GM19238 (cell line): Measurements from ENCODE around the gene CHKB.
A peak's percentile ranks its signal among the peaks of the same experiment; 100 is the strongest.

Experiments
- DNase-seq: peaks from one replicate; pipeline ENCODE4 v3.0.0; 2011; ENCODE audit warnings: low spot score; ENCODE audit not compliant: insufficient read length

The CHKB gene

DNA sequence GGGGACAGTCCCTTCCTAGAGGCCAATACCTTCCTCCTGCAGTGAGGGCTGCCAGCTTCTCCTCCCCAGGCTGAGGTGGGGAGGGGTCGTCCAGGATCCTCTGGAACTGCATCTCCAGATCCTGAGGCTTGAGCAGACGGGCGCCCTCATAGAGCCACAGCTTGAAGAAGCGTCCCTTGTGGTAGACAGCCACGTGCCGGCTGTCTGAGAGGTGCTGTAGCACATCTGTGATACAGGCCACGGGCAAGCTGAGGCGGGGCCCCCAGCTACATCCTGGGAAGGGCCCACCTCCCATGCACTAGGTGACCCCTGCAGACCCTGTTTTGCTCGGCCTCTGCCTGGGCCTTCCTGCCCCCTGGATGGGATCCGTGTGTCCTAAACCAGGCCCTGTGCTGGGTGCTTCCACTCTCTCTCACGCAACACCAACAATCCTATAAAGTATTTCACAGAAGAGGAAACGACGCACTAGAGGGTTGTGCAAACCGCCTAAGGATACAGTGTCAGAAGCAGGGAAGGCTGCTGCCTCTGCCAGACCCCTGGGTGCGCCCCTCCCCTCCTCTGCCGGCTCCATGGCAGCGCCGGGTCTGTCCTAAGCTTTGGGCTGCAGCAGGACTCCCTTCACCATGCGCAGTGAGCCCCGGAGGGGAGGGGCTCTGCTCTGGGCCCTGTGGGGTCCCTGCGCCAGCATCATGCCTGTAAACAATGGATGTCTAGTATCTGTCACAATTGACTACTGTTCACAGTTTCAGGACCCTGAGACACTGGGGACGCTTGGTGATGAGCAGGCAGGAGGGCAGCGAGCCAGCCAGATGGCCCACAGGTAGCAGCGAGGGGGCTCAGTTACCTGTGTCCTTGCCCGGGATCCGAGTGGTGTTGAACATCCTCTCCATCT lies 8.9 kb downstream of the CHKB start:
- DNase-seq = no peak

DNA sequence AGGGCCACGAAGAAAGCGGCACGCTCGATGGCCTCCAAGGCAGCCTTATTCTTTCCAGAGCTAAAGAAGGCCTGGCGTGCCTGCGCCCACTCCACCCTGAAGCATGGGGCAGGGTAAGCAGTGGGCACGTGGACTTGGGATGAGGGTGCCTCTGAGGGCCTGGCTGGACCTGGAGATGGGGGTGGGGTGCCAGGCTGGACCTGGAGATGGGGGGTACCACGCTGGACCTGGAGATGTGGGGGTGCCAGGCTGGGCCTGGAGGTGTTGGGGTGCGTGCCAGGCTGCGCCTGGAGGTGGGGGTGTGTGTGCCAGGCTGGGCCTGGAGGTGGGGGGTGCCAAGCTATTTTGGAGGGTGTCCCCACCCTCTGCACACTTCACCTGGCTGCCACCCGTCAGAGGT lies 9.7 kb downstream of the CHKB start:
- no peak for DNase-seq

DNA sequence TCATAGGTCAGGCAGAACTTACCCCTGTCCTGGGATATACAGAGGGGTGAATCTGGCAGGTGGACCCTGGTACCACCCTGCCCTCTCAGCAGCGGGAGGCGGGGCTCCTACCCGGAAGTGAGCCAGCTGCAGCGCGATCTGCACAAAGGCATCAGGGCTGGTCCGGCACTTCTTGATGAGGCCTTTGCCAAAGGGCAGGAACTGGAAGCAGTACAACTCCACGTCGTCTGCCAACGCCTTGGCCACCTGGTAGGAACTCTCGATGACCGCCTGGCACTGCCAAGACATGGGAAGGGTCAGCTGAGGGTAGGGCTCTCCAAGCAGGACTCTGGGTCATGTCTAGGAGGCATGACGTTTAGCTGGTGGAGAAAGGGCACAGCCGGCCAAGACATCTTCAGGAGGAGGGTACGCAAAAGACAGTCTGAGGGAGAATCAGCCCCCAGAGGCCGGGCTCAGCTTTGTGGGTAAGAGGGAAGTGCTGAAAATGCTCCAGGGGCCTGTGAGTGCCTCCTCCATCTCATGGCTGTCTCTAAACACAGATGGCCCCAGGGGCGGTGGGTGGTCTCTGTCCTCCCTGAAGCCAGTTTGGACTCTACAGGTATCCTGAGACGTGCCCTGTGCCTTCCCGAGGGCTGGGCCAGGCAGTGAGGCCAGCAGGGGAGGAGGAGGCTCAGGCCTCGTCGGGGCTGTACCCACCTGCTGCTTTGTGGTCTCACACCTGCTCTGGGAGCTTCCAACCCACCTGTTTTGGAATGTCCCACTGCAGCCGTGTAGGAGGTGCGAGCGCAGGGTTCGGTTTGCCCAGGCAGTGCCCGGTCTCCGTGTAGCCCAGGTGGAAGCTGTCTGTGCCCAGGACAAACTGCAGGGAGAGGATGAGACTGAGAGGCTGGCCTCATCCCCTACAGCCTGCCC lies 11.1 kb downstream of the CHKB start:
- no peak for DNase-seq

DNA sequence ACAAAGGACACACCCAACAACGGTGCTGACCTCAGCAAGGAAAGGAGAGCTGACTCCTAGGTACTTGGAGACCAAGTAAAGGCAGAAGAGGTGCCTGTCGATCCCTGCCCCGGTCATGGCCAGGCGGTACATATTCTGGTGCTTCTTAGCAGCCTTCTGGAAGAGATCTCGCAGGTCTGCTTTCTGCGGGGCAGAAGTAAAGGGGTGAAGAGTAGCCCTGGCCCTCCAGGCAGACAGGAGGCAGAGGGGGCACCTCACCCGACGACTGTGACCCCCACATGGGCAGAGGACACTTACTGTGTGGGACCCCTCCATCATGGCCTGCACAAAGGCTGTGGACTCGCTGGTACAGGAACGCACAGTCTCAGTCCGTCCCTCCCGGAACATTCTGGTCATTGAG lies 11.8 kb downstream of the CHKB start:
- DNase-seq = no peak

DNA sequence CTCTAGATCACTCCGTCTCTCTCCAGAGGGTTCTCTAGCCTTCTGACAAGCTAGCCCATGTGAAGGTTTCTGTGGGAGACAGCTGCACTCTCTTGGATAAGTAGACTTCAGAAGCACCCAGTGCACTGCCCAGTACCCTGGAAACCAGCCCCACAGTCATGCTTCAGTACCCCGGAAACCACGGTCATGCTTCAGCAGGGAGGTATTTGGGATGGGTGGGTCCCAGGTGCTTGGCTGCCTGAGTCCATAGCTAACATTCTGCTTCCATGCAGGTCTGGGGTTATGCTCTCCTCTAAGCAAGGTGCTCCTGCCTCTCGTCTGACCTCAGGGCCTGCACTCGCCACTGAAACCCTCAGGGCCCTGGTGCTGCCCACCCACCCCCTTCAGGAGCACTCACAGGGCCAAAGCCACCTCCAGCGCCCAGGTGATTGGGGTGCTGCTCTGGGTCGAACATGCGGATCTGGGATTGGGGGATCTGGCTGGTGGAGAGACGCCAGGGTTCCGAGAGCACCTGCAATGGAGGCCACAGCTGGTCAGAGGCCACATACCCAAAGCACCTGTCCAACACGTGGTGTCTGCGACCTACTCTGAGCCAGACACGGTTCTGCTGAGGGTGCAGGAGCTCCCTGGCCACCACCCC lies 12.6 kb downstream of the CHKB start:
- DNase-seq = peak; percentile 28

DNA sequence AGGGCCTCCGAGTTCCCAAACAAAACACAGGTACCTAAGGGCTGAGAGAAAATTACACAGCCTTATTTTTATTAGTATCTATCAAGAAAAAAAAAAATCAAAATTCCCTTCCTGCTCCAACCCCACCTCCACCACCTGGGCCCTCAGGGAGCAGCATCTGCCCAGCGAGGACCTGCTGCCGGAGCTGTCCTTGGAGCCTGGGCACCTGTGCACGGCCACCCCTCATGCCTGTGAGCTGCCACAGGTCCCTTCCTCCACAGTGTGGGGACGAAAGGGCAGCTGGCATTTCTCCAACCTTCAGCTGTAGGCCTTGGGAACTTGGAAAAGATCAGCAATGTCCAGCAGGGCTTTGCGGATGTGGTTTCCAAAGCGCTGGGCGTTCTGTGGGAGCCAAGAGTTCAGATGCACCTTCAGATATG lies 13.6 kb downstream of the CHKB start:
- DNase-seq = no peak

DNA sequence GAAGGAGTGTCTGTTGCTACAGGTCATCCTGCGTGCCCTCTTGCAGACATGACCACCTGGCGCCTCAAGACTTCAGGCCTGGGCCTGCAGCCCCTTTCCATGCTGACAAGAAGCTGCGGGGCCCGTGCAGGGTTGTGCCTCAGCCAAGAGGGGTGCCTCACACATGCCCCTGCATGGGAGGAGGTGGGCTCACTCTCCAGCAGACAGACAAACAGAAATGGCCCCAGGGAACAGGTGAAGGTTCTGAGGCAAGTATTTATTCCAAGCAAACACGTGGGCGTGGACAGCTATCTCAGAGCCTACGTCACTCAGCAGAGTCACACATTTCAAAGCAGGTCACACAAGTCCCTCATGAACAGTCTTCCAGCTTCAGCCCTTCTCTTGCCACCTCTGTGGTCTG lies 14.0 kb downstream of the CHKB start:
- DNase-seq = no peak

DNA sequence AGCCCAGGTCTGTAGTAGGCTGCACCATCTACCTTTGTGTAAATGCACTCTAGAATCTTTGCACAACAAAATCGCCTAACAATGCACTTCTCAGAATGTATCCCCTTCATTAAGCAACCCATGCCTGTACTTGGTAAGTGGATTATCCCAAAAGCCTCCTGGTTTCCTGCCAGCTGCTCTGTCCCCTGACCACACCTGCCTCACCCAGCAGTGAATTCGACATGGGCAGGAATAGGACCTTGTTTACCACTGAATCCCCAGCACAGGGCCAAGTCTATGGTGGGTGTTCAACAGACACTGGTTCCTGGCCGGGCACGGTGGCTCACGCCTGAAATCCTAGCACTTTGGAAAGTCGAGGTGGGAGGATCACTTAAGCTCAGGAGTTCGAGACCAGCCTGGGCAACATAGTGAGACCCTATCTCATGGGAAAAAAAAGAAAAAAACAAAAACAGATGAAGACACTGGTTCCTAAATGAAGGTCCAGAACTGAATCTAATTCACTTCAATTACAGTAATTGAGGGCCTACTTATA lies 14.9 kb downstream of the CHKB start:
- DNase-seq = no peak

DNA sequence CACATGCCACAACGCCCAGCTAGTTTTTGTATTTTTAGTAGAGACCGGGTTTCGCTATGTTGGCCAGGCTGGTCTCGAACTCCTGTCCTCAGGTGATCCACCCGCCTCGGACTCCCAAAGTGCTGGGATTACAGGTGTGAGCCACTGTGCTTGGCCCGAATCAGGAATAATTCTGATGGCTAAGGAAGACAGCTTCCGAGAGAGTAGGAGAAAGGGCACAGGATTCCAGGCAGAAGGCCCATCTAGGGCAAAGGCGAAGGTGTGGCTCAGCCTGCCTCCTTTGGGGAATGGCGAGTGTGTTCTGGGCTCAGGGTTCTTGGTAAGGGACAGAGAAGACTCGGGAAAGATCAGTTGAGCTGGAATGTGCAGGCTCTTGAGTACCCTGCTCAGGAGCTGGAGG lies 18.4 kb downstream of the CHKB start:
- no peak for DNase-seq

DNA sequence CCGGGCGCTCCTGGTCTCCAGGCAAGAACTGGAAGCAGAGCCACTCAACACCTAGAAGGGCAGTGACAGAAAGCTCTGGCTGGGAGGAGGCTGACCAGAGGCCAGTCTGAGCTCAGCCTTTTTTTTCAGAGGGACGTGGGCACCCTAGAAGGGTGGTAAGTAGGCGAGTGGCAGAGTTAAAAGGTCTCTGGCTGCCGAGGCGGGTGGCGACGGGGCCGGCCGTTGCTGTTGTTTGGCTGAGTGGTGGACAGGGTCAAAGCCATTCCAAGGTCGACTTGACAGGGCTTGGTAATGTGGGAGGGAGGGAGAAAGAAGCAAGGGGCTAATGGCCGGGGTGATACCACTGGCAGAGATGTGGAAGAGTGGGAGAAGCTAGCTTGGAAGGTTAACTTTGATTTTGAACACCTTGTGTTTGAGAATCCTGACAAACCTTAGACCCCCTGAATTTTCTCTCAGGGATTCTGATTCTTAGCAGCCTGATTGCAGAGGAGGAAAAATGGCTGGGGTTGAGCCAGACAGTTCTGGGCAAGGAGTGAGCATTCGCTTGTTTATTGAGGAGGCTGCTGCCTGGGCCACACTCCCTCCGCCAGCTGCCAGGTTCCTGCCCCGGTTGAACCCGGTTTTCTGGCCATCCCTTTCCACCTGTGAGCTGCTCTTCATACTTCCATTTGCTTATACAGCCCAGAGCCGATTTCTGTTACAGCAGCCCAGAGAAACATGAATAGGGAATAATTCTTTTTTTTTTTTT lies 19.1 kb downstream of the CHKB start:
- no peak for DNase-seq

DNA sequence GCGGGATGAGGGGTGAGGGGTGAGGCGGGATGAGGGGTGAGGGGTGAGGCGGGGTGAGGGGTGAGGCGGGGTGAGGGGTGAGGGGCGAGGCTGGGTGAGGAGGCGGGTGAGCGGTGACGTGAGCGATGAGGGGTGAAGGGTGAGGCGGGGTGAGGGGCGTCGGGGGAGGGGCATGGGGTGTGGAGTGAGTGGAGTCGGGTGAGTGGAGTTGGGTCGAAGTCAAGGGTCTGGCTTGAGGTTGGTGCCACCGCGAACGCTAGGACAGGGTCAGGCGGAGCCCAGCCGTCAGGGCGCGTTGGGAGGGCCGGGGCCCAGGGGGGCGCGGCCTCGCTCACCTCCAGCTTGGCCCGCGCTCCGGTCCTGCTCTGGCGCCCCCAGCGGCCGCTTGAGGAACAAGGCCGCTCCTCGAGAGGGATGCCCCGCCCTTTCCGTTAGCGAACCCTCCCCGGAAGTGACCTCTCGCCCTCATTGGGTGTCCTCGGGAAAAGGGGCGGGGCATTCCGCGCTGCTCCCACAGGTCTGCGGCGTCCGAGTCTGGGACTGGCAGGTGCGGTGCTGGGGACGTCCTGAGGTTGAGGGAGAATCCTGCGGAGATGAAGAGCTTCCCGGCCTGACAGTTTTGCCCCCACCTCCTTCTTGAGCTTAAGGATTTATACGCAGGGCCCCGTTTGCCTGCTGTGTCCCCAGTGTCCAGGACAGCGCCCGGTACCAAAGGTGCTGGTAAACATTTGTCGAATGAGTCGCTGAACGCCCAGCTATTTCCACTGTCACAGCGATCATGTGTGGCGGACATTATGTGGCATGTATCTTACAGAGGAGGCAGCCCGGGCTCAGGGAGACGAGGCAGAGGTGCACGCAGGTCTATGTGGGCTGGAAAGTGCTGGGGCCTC lies 19.9 kb downstream of the CHKB start, which contains the start of gene SYCE3:
TSS of gene SYCE3 (minus strand) at position 397 of the 890 bp plus-strand sequence. CDS start 6,514 bp downstream, outside the sequence.
- DNase-seq = peak; percentile 95

DNA sequence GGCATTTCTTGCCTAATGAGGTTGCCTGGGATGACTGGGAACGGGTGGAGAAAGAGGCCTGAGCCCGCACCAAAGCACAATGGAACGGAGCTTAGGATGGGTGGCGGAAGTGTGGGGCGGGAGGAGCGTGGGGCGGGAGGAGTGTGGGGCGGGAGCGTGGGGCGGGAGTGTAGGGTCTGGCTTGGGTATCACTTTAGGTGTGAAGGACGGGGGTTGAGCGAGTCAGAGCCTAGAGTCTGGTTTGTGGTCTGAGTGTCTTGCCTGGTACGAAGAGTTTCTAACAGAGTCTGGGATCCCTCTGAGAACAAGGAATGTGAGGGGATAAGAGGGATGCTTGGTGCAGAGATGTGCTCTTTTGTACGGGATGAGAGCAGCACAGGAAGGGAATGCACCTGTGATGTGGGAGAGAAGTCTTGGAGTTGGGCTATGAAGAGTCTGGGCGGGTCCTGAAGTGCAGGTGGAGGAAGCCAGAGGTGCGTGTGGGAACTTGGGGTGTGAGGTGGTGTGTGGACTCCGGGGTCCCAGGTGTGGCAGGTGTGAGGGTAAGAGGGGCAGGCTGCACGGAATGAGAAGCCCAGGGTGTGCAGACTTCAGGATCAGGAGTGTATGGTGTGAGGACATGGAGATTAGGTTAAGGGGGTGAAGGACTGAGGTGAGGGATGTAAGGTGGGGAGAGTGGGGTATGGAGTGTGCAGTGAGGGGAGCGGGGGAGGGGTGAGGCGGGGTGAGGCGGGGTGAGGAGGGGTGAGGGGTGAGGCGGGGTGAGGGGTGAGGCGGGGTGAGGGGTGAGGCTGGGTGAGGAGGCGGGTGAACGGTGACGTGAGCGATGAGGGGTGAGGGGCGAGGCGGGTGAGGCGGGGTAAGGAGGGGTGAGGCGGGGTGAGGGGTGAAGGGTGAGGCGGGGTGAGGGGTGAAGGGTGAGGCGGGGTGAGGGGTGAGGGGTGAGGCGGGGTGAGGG lies 21.0 kb downstream of the CHKB start:
- no peak for DNase-seq

DNA sequence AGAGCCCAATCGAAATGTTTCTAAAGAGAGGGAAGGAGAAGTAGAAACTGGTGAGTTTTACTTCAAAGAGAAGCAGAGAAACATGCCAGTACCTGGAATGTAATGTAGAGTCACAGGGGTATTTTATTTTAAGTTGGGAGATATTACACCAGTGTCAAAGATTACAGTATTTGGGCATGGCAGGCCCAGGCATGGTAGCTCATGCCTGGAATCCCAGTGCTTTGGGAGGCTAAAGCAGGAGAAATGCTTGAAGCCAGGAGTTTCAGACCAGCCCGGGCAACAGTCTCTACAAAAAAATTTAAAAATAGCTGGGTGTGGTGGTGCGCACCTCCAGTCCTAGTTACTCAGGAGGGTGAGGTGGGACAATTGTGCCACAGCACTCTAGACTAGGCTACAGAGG lies 22.6 kb downstream of the CHKB start:
- no peak for DNase-seq

DNA sequence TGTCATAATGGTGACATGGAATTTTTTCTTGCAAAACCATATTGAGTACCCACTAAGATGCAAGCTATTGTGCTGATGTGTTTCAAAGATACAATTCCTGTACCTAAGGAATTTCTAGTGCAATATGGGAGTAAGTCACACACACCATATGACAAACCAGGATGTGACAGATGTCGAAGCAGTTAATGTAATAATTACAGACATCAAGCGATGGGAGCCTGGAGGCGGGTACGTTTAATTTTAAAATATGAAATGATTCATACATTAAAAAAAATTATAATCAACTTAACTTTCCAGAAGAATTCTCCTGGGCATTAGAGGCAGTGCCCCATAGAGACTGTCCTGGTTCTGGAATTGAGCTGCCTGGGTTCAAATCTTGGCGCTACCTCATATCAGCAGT lies 25.9 kb downstream of the CHKB start:
- no peak for DNase-seq

DNA sequence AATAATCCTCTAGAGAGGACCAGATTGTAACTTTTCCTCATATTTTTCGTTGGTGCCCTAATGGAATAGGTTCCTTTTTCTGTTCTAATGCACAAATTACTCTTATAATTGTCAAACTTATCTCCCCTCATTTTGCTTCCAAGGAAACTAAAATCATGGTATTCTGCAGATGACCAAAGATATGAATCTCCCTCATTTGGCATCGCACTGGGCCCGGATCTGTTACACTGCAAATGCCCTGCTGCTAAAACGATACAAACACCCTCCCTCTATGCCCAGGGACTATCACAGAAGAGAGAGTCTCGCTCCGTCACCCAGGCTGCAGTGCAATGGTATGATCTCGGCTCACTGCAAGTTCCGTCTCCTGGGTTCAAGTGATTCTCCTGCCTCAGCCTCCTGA lies 29.3 kb downstream of the CHKB start:
- DNase-seq = no peak

DNA sequence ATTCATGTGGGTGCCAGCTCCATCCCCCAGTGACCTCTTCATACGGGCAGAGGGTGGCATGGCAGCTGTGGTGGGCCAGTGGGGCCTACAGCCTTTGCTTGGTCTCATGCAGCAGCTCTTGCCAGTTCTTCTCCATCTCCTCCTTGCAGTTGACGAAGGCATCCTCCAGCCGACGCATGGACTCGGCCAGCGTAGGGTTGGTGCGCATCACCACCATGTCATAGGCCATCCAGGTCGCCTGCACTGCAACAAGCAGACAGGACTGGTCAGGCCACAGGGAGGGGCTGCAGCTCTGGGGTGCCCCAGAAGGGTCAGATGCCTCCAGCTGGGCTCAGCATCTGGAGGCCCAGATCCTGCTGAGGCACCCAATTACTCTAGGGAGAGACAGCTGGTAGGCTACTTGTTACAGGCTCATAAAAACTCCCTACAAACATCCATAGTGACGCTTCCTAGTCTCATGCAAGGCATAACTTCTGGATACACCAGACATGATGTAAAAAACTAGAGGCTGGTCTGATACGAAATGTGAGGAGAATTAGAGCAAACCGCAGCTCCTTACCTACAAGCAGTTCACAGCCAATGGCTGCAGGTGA lies 31.4 kb downstream of the CHKB start:
- no peak for DNase-seq

DNA sequence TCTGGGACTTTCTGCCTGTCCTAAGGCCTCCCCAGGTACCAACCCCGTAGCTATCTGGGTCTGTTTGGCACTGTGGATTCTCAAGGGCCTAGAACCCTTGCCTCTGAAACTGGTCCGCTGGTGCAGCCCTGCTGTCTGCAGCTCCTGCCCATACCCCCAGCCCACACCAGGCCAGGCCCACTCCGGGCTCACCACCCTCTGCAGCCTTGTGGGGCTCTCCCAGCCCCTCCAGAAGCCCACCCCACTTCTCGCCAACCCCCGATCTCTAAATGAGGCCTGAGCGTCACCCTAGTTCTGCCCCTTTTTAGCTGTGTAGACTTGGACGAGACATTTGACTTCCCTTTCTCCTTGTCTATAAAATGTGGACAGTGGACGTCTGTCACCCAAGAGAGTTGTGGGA lies 32.3 kb downstream of the CHKB start:
- DNase-seq = no peak
